AG08395 (cell line): ENCODE results near the gene NEURL3.

ENCODE experiments used
- DNase-seq: peaks from one replicate; pipeline ENCODE4 v3.0.0; 2012; ENCODE audit warnings: mixed read lengths, low spot score

NEURL3 gene

DNA sequence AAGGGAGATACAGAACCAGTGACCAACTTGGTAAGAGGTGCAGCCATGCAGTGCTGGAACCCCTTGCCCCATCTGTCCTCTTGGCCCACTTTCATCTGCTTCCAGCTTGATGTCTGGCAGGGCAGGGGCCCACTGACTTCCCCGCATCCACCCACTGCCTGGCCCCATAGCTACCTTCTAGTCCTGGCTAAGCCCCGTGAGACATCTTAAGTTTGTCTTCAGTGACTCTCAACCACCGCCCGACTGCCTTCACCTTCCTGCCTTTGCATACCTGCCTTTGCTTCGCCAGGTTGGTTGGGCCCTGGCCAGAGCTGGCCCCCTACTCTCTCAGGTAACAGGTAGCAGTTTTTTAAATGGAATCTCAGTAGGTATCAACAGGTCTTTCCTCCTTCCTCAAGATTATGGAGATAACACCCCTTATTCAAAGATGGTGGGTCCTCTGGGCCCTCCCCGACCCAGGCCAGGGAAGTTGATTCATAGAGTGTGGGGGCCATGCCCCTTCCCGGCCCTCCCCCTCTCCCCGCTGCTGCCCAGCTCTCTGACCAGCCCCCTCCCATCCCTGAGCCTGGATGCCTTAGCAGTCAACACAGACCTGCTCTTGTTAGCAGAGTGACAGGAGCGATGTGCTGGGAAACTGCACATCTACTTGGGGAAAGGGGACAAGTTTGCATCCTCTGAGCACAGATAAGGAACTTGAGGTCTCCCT is 34.2 kb upstream of the NEURL3 start:
- no peak for DNase-seq

DNA sequence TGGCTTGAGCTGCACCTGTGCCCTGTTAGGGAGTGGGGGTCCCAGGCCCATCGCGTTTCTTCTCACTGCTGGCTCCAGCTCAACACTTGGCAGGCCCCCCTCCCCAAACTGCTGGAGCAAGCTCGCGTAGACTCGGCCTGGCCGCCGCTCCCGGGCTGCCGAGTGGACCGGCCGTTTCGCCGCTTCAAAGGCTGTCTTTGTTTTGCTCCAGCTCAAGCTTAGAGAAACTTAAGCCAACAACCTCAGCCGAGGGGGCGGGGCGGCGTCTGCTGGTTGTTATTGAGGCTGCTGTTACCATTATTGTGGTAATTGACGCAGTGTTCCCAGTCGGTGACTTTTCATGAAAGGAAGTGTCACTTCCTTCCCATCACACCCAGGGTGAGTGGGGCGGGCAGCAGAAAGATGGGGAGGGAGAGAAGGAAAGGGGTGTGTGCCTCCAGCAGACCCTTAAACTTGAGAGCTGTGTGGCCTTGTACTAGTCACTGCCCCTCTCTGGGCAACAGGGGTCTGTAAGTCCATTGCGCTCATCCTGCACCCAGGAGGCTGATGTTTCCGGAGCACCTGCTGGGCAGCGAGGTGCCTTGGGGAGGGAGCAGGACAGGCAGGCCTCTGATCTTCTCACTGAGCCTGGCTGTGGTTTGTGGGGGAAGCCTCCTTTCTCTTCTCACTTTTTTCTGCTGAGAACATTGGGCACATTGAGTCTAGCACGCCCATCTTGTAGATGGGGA is 33.5 kb upstream of the NEURL3 start:
- no peak for DNase-seq

DNA sequence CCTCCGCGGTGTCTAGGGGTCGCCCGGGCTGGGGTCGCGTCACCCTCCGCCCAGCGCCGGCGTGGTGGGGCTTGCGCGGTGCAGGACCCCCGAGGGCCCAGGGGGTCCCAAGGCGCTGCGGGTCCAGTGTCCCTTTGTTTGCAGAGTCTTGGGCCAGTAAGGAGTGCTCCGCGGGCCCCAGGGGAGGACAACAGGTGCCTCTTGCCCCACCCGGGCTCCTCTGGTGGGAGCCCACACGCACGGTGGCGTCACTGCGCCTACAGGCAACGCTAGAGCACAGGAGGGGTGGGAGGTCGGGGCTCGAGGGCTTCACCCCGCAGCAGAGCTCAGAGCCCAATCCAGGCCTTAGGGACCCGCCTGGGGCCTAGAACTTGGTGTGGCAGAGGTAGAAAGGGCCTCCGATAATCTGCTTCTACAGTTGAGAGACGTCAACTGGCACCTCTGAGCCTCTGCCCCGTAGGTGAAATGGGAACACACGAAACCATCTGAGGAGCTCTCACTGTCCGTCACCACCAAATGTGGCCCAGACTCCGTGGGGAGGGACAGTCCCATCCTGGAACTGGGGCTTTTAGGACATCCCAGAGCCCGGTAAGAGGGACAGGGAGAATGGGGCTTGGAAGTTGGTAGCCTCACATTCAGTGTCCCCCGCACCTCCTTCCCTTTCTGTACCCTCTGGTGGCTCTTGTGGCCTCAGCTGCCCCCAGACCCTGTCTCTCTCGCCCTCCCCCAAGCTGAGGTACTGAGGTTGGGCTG is 32.8 kb upstream of the NEURL3 start:
- no peak for DNase-seq

DNA sequence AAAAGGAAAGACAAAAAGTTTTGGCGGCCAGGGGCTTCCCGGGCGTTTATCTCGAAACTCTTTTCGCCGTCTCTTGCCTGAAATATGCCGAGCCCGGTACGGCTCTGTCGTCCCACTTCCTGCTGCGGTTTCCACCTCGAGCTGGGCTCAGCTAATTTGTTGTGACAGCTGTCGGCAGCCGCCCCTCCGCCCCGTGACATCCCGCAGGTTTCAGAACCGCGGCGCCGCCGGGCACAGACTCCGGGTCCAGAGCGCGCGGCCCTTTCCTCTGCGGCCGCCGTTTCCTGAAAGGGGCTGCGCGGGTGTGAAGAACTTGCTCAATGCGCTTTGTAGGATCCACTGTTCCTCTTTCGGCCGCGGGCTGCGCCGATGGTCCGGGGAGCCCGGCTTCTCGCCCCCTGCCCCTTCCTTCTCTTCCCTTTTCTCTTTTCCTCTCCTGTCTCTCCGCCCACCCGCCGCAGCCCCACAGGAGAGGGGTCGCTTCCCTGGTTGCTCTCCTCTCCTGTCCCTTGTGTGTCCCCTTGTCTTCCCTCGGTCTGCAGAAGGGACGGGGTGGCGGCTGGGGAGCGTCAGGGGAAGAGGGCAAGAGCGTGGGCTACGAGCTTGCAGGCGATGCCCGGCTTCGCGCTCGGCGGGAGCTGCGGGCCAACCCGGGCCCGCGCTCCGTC is 32.0 kb upstream of the NEURL3 start:
- no peak for DNase-seq

DNA sequence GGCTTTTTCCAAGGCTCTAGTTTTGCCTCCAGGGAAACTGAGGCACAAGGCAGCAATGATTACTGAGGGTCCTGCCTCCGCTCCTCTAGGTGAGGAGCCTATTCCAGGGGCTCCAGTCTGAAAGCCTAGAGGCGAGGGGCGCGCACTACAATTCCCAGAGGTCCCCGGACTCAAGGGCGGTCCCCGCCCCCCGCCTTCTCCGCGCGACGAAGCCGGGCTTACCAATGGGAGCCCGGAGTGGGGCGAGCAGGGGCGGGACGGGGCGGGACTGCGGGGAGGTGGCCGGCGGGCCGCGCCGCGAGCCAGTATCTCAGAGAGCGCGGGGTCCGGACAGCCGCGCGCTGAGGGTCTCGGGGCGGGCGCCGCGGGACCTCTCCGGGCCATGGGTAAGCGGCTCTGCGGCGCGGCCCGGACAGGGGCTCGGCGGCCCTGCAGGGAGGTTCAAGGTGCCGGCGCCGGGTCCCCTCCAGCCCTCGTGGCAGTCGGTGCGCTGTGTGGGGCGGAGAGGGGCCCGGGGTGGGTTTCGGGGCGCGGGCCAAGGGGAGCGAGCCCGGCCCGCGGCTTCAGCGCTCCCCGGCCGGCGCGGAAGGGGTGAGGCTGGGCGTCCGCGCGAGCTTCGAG is 31.4 kb upstream of the NEURL3 start, which contains the start of gene ARID5A:
TSS of gene ARID5A (plus strand) at position 308 of the 621 bp plus-strand sequence. CDS start at position 383, 75 bp downstream.
- DNase-seq, result peak; percentile 86

DNA sequence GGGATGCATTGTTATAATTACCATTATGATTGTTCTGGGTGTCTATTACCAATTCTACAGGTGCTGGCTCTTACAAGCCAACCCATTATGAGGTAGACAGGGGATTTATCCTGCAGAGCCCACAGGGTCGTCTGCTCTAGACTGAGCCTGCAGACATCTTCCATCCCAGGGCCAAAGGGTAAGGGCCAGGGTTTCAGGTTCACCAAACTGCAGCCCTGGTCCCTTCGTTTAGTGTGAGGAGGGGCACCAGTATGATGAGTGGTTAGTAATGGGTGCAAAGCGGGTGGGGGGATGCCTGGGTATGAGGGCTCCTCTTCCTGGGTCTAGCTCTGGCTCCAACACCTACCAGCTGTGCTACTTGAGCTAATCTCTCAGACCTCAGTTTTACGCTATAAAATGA is 30.2 kb upstream of the NEURL3 start:
- no peak for DNase-seq

DNA sequence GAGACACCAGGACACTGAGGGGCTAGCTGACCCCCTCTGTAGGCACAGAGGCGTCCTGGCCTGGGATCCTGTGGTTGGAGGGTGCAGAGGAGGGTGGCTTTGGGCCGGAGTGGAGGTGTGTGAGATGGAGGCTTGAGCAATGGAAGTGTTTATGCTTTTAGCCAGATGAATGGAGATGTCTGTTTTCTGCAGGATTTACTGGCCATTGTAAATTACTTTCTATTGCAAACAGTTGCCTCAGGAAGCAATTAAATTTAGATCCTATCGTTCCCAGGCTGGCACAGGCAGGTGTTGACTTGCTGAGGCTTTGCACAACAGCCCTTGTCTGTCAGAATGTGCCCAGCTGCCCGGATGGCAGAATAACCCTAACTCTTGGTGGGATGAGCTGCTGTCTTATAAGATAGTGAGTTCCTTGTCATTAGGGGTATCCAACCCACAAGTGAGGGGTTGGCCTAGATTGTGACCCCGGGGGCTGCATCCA is 29.6 kb upstream of the NEURL3 start:
- no peak for DNase-seq

DNA sequence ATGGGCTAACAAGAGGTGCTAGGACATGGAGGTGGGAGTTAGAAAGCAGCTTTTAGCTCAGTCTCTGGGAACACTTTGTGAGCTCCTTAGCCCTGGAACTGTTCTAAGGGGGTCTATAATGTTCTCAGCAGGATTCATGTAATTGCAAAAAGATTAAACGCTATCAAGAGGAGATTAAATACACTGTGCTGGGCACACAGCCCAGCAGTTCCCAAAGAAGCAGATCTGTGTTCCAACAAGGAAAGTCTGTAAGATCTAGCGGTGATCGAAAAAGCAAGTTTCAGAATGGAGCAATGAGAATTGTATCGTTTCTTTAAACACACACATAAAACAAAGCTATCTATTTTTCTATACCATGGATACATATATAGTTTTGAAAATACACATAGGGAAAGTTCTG is 29.0 kb upstream of the NEURL3 start:
- DNase-seq, result no peak

DNA sequence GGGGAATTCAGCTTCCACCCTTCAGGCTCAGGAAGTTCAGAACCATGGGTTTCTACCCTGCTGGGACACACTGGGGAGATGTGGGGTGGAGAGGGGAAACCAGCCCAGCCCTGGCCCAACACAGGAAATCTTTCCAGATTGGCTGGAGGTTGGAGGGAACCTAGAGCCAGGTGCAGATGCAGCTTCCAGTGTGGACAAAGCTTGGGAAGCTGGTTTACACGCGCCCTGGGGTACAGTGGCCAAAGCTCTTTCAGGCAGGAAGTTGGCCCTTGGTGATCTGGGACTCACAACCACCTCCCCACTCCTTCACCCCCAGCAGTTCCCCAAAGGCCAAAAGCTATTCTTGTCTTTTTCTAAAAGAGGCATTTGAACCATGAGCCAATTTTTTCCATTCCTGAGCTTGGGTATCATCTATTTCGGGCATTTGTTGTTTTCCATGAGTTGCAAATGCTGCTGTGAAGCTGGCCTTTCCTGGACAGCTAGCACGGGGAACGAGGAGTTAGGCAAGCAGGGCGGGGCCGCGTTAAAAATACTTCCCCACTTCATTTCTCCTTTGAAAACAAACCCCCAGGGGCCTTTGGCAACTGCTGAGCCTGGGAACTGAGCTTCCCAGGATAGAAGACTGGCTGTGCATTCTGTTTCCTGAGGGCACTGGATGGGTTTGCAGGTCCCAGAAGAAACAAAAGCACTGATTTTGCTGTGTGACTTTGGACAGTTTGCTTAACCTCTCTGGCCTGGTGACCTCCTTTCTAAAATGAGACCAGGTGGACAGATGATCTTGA is 28.3 kb upstream of the NEURL3 start:
- DNase-seq, result peak; percentile 87

DNA sequence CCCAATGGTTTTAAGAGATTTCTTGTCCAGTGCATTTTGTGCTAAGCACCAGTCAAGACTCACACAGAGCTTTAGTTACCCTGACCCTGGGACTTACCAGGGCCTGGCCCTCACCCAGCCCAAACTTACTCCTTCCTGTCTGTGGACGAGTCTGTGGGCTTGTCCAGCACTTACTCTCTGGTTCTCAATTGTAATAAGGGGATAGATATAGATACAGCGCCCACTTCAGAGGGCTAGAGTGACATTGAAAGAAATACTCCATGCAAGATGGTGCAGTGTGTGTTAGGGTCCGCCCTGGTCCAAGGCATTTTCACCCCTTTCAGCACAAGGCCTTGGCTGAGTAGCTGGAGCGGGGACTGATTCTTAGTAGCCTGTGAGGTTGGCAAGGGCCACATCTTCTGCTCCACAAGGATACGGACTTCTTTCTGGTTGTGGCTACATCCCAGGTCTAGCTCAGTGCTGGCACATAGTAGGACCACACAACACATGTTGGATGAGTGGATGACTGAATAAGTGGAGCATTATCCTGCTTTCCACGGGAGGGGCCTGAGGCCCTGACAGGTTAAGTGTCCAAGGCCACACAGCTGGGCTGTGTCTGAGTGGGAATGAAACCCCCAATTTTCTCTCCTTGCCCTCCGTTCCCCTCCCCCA is 27.6 kb upstream of the NEURL3 start:
- DNase-seq, result no peak

DNA sequence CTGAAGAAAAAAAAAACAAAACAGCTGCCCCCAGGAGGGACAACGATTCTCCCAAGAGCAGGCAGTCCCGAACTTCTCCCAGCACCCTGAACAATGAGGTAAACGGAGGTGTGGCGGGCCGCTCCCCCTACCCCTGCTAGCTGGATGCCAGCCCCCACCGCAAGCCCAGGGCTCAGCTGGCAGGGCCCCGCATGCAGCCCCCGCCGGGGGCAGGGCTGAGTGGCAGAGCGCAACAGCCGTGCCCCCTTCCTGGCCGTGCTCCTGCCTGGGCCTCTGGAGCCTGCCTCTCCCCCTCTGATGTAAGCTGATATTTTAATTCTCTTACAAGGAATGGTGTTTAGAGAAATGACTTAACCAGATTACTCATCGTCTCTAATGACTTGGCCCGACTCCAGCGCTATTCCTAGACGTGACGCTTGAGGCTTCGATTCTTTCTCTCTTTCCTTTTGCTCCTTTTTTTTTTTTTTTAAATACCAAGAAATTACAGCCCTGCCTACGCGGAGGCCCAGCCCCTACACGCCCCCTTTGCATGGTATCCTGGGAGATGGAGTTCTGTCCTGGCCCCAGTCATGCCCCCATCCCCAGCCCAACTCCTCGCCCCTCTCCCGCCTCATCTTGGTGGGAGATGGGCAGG is 26.8 kb upstream of the NEURL3 start:
- DNase-seq, result peak; percentile 96

DNA sequence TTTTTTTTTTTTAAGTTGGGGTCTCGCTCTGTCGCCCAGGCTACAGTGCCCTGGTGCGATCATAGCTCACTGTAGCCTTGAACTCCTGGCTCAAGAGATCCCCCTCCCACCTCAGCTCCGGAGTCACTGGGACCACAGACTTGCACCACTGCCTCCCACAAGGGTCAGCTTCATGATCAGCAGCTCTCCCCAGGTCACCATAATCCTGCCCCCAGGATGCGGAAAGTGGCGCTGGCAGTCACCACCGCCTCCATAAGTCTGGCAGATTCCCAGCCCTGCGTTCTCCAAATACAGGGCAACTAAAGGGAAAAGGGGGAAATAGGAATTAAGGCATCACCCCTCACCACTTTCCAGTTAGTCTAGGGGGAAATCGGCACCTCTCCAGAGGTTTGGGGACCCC is 26.2 kb upstream of the NEURL3 start:
- no peak for DNase-seq

DNA sequence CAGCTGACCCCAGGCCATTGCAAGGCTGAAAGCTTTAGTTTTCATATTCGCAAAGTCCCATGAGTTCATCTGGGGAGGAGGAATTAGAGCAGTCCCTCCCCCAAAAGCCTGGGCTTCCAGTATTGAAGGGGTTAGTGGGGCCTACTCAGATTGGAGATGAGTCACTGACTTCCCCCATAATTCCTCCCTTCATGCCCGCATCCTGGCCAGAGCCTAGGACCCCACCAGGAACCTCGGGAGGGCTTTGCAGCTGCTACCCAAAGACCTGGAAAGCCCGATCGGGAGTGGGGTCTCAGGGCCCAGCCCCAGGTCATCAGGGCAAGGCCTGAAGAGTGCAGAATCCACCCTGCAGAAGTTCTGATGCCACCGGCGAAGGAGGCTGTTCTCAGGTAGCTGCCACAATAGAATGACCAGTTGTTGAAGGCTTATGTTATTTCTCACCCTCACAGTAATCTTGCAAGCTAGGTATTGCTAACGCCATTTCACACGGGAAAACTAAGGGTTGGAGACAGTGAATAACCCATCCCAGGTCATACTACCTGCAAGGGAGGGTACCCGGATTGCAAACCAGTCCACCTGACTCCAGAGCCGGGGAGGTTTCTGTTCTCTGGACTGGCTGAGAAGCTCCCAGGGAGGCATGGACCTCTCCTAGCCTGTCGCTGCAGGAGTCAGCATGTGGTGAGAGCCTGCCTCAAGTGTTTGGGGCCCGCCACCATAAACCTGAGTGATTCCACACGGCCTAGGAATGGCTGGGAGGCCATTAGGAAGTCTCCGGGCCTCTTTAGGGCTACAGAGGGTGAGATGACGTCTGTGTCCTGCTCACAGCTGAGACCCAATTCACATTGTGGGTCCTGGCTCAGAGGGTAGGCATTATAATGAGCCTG is 25.6 kb upstream of the NEURL3 start:
- DNase-seq, result no peak

DNA sequence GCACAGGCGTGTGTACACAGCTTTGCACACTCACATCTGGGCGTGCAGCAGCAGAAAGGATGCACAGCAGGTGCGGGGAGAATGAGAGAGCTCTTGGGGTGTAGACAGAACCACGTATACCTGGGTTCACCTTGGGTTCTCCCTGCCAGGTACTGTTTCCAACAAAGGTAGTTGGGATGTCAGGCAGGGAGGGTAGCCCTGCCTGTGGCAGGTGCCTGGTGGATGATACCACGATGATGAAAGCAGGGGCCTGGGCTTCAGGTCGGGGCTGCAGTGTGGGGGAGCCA is 24.9 kb upstream of the NEURL3 start:
- no peak for DNase-seq

DNA sequence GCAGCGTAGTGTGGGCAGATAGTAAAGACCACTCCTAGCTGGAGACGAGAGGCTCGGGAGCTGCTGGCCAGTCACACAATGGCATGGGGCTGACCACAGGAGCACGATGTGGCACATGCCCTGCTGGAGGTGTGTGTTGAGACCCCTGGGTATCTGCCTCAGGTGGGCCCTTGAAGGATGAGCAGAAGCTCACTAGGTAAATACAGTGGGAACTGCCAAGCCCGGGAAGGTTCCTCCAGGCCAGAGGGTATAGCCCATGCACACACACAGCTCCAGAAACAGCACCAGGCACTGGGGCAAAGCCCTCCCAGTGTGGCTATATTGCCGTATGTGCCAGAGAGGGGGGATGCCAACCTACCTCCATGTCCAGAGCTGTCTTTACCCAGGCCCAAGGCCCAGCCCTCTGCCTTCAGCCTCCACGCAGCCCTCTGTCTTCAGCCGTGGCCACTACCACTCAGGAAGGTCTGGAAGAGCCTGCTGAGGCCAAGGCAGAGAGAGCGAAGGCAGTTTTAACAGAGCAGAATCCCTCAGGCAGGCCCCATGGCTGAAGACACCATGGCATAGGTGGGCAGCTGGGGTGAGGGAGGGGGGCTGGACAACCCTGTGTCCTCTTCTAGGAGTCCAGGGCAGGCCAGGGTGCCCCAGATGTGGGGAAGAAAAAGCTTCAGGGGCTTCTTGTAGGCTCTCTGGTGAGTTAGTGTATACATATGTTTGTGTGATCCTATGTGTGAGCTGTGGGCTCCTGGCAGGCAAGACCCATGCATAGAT is 24.4 kb upstream of the NEURL3 start:
- DNase-seq, result no peak

DNA sequence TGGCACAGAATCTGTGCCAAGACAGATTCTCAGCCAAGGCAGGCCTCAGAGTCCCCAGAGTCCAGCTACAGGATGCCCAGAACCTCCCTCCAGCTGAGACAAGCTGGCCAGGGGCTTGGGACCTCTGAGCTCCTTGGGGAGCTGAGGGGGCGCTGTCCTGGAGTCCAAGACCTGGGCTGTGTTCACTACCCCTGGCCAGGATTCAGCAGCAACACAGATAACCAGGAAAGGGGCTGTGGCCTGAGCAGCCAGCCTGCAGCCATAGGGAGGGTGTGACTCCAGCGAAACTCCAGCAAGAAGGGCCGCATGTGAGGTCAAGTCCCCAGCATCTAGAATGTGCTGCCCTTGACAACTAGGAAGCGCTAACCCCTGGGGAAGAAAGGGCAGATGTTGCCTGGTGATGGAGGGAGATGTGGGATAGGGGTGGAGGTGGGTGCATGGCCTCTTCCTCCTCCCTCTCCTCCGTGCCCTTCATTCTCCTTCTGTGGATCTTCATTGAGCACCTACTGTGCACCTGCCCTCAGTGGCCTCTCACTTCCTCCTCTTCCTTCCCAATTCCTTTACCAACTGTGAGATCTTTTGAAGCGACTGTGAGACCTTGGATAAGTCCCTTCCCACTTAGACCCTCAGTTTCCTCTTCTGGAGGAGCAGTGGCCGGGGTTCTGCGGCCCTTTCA is 23.7 kb upstream of the NEURL3 start:
- DNase-seq, result no peak

DNA sequence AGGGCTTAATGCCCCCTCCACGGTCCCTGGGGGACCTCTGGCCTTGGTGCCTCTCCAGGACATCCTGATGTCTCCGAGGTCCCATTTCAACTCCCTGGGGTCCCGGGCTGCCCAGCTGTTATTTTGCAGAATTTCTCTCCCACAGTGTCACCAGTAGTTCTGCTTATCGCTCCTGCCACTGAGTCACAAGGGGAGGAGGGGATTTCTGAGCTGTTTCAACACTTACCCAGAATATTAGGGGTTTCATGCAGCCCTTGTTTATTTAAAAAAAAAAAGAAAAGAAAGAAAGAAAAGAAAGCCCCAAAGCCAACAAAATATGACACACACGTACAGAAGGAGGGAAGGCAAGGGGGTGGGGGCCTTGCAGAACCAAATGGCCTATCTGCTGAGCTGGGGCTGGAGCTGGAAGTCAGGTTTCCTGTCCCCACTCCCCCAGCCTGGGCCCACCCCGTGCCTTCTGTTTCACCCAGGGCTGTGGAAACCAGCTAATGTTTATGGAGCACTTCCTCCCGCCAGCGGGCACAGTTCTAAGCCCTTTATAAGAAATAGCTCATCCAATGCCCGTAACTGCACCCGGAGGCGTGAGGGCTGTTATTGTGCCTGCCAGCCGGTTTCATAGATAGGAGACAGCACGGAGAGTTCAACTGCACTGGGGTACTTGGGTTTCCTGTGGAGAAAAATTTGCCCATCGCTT is 23.0 kb upstream of the NEURL3 start:
- no peak for DNase-seq
